Measurements from ENCODE around the gene R3HCC1L. TPM values are rescaled to one million over a fixed set of nuclear protein-coding genes. Genes with fewer than 3 reads are reported as not detected.

The R3HCC1L gene
- total RNA-seq, 3 donors from 2014 or later = 15.3 to 22.8 (median 18.8) TPM

GRCh38 chr10:98286419-98286818 is 152.0 kb downstream of the R3HCC1L start:
- Histone ChIP-seq H3K4me1 (ENCODE audit: low read depth) (no peaks in the 10 kb centered on the region), H3K36me3 (ENCODE audit: low read depth) (no peaks in the 10 kb centered on the region), H3K4me3 (no peak overlapping the region), H3K9me3 (no peaks in the 10 kb centered on the region)
- no peak for DNase-seq
- intact Hi-C loops (cut with DNase I, micrococcal nuclease) = no loop called here
- no peak for TF ChIP-seq CTCF (IDR thresholded peaks at IDR 0.05)
- ATAC-seq = no peak

GRCh38 chr10:98287321-98287720 is 152.9 kb downstream of the R3HCC1L start:
- no peak for TF ChIP-seq CTCF (IDR thresholded peaks at IDR 0.05)
- intact Hi-C loops (cut with DNase I, micrococcal nuclease) = no loop called here
- Histone ChIP-seq H3K4me1 (ENCODE audit: low read depth) (no peaks in the 10 kb centered on the region), H3K36me3 (ENCODE audit: low read depth) (no peaks in the 10 kb centered on the region), H3K9me3 (no peaks in the 10 kb centered on the region), H3K4me3 (no peak overlapping the region)
- DNase-seq (no peak), ATAC-seq (no peak)

GRCh38 chr10:98289802-98290209 is 155.3 kb downstream of the R3HCC1L start:
- Histone ChIP-seq H3K9me3 (no peaks in the 10 kb centered on the region), H3K36me3 (ENCODE audit: low read depth) (no peaks in the 10 kb centered on the region), H3K4me1 (ENCODE audit: low read depth) (no peaks in the 10 kb centered on the region), H3K4me3 (no peak overlapping the region)
- ATAC-seq (no peak), DNase-seq (no peak)
- intact Hi-C loops (cut with DNase I, micrococcal nuclease) = no loop called here
- TF ChIP-seq CTCF (IDR thresholded peaks at IDR 0.05) = no peak

- H3K36me3 ChIP-seq (ENCODE audit: low read depth) = no peaks in the 10 kb centered on the region
- H3K4me1 ChIP-seq (ENCODE audit: low read depth) = no peaks in the 10 kb centered on the region
- TF ChIP-seq CTCF (IDR thresholded peaks at IDR 0.05) = no peak
- intact Hi-C loops (cut with DNase I, micrococcal nuclease) = no loop called here
- no peak overlapping the region for H3K4me3 ChIP-seq
- ATAC-seq (no peak), DNase-seq (no peak)
- no peaks in the 10 kb centered on the region for H3K9me3 ChIP-seq
Measured at GRCh38 chr10:98292971-98293370, 158.5 kb downstream of the R3HCC1L start.

- no peaks in the 10 kb centered on the region for H3K36me3 ChIP-seq (ENCODE audit: low read depth)
- H3K4me1 ChIP-seq (ENCODE audit: low read depth) = no peaks in the 10 kb centered on the region
- no peaks in the 10 kb centered on the region for H3K9me3 ChIP-seq
- no peak overlapping the region for H3K4me3 ChIP-seq
- no peak for TF ChIP-seq CTCF (IDR thresholded peaks at IDR 0.05)
- intact Hi-C loops (cut with DNase I, micrococcal nuclease) = no loop called here
- DNase-seq = peak in 1 of 3 donors; percentile 17
- ATAC-seq = no peak
Measured at GRCh38 chr10:98293550-98294269, 159.3 kb downstream of the R3HCC1L start.

- TF ChIP-seq CTCF (IDR thresholded peaks at IDR 0.05) = no peak
- H3K9me3 ChIP-seq = no peaks in the 10 kb centered on the region
- ATAC-seq (no peak), DNase-seq (no peak)
- H3K4me3 ChIP-seq = no peak overlapping the region
- no peaks in the 10 kb centered on the region for H3K36me3 ChIP-seq (ENCODE audit: low read depth)
- H3K4me1 ChIP-seq (ENCODE audit: low read depth) = no peaks in the 10 kb centered on the region
- intact Hi-C loops (cut with DNase I, micrococcal nuclease) = no loop called here
Measured at GRCh38 chr10:98294270-98294627, 159.8 kb downstream of the R3HCC1L start.
